HepG2 (cell line): ENCODE results near the gene DUOXA1. TPM values are rescaled to one million over a fixed set of nuclear protein-coding genes. Genes with fewer than 3 reads are reported as not detected.

ENCODE experiments used
- ATAC-seq: fragments of 200-7000 bp; cut with Tn5 transposase; 3 replicates; pipeline ENCODE4 v1.9.1; 2020; ENCODE audit warnings: mild to moderate bottlenecking, moderate library complexity
- BruUV-seq: library from RNA; stranded (reverse); fragments of 400-500 nt; replicated peaks from 2 replicates; lab custom pipeline; 2021; lab: Mats Ljungman, UMichigan
- CTCF ChIA-PET: fragments of 300-600 bp; formaldehyde crosslinking; extraction: SDS; loops from one replicate; lab custom pipeline; 2021; ENCODE audit warnings: low total read pairs, inconsistent platforms, low intra/inter-chr PET ratio; lab: Yijun Ruan, JAX
- POLR2A ChIA-PET: fragments of 350-600 bp; sonication (Branson Sonifier 250); formaldehyde crosslinking; loops from one replicate; lab custom pipeline; 2020; ENCODE audit warnings: antibody characterized with exemption, inconsistent platforms; lab: Yijun Ruan, JAX
- DNase-seq: peaks from one replicate; pipeline ENCODE4 v3.0.0-alpha.2; 2015; ENCODE audit warnings: low spot score
- FAIRE-seq: peaks from 3 replicates; lab custom pipeline; 2011; peaks lifted over from hg19 to GRCh38; lab: Jason Lieb, UNC
- H2AFZ ChIP-seq: one replicate; pipeline ENCODE4 v1.6.1; 2011; ENCODE audit warnings: low read length, inconsistent platforms
- H3K27ac ChIP-seq: fragments of 300-600 bp; 3 replicates; pipeline ENCODE4 v1.8.0; 2011; ENCODE audit warnings: mixed run types, mild to moderate bottlenecking, mixed read lengths, low read length, inconsistent platforms; ENCODE audit not compliant: insufficient read depth; ENCODE audit errors: extremely low read length
- H3K27me3 ChIP-seq, 2 experiments: fragments of 200-600 bp in 1 of 2; 2 replicates in 1 of 2; 3 replicates in 1 of 2; pipeline versions ENCODE4 v1.6.0 to v1.8.0; 2011; ENCODE audit warnings: low read length in 2 of 2, mild to moderate bottlenecking in 2 of 2, moderate library complexity in 2 of 2, inconsistent platforms in 1 of 2; ENCODE audit not compliant: insufficient read depth in 2 of 2, control insufficient read depth in 1 of 2
- H3K36me3 ChIP-seq, 2 experiments: fragments of 200-600 bp in 1 of 2; replicated peaks in 1 of 2; 2 replicates in 1 of 2; 3 replicates in 1 of 2; pipeline versions ENCODE4 v1.5.1 to v1.8.0; 2011; ENCODE audit warnings: low read length in 2 of 2, inconsistent platforms in 1 of 2; ENCODE audit not compliant: insufficient read depth in 2 of 2, control insufficient read depth in 1 of 2
- H3K4me1 ChIP-seq: 2 replicates; pipeline ENCODE4 v1.5.1; 2012; ENCODE audit warnings: low read length, inconsistent platforms; ENCODE audit not compliant: insufficient read depth
- H3K4me2 ChIP-seq: 2 replicates; pipeline ENCODE4 v1.6.0; 2011; ENCODE audit warnings: low read depth, low read length, inconsistent platforms
- H3K4me3 ChIP-seq, 3 experiments: fragments of 200-600 bp in 1 of 3; sonication (generic), shearing (Covaris generic) in 1 of 3; replicated peaks in 1 of 3; 2 replicates each; pipeline ENCODE4 v1.5.1; 2011 to 2016; ENCODE audit warnings: low read length in 3 of 3, inconsistent platforms in 2 of 3, low read depth in 2 of 3, mild to moderate bottlenecking in 2 of 3, control low read depth in 1 of 3, mixed read lengths in 1 of 3; ENCODE audit not compliant: insufficient read depth in 1 of 3
- H3K79me2 ChIP-seq: one replicate; pipeline ENCODE4 v1.6.1; 2011; ENCODE audit warnings: low read length, inconsistent platforms; ENCODE audit not compliant: insufficient read depth
- H3K9ac ChIP-seq: 2 replicates; pipeline ENCODE4 v1.6.0; 2011; ENCODE audit warnings: mild to moderate bottlenecking, low read depth, low read length, inconsistent platforms; ENCODE audit not compliant: insufficient read depth
- H3K9me3 ChIP-seq: 2 replicates; pipeline ENCODE4 v1.5.1; 2012; ENCODE audit warnings: mild to moderate bottlenecking, low read length
- H4K20me1 ChIP-seq: 2 replicates; pipeline ENCODE4 v1.6.0; 2011; ENCODE audit warnings: inconsistent platforms, mild to moderate bottlenecking, low read length, moderate library complexity; ENCODE audit not compliant: insufficient read depth
- AHR ChIP-seq: IDR thresholded peaks from 2 replicates; pipeline ENCODE4 v1.6.1; 2018; ENCODE audit warnings: missing genetic modification reagents, missing compliant biosample characterization
- DNMT3B ChIP-seq: conservative IDR thresholded peaks from 2 replicates; pipeline ENCODE4 v1.6.1; 2016; ENCODE audit warnings: missing biosample characterization, control low read depth
- GATAD1 ChIP-seq: IDR thresholded peaks from 2 replicates; pipeline ENCODE4 v1.6.1; 2016; ENCODE audit warnings: missing genetic modification reagents, missing compliant biosample characterization
- HNRNPUL1 ChIP-seq: fragments of 200-400 bp; formaldehyde crosslinking; IDR thresholded peaks from 2 replicates; pipeline ENCODE4 v1.6.1; 2017; ENCODE audit warnings: low read depth, mild to moderate bottlenecking, low read length, moderate library complexity
- KDM2A ChIP-seq: sonication (generic); formaldehyde crosslinking; IDR thresholded peaks from 2 replicates; pipeline ENCODE4 v1.4.0; 2020; ENCODE audit warnings: low read depth, missing genetic modification reagents, borderline replicate concordance
- MED8 ChIP-seq: sonication (generic); formaldehyde crosslinking; IDR thresholded peaks from 2 replicates; pipeline ENCODE4 v1.8.1; 2023; ENCODE audit warnings: mild to moderate bottlenecking, missing genetic modification reagents; ENCODE audit not compliant: insufficient replicate concordance
- MTF2 ChIP-seq: sonication (generic); formaldehyde crosslinking; IDR thresholded peaks from 2 replicates; pipeline ENCODE4 v1.5.0; 2020; ENCODE audit warnings: missing genetic modification reagents, borderline replicate concordance
- NCOA1 ChIP-seq: sonication (generic); formaldehyde crosslinking; IDR thresholded peaks from 2 replicates; pipeline ENCODE4 v1.9.0; 2021; ENCODE audit warnings: missing genetic modification reagents
- NR1H2 ChIP-seq: sonication (generic); formaldehyde crosslinking; IDR thresholded peaks from 2 replicates; pipeline ENCODE4 v1.8.1; 2022; ENCODE audit warnings: low read depth, missing genetic modification reagents, borderline replicate concordance
- NRL ChIP-seq: sonication (generic); formaldehyde crosslinking; IDR thresholded peaks from 2 replicates; pipeline ENCODE4 v1.5.0; 2020; ENCODE audit warnings: missing genetic modification reagents, mild to moderate bottlenecking, moderate library complexity, borderline replicate concordance
- RFX3 ChIP-seq: IDR thresholded peaks from 2 replicates; pipeline ENCODE4 v1.6.1; 2016; ENCODE audit warnings: missing biosample characterization, missing genetic modification reagents
- TOE1 ChIP-seq: sonication (generic); formaldehyde crosslinking; IDR thresholded peaks from 2 replicates; pipeline ENCODE4 v1.4.0; 2020; ENCODE audit warnings: mild to moderate bottlenecking, missing genetic modification reagents
- WGBS: methylation state at CpG from one replicate; pipeline ENCODE4 v1.1.6; 2017; ENCODE audit warnings: low lambda C conversion rate; 5-methylcytosine and 5-hydroxymethylcytosine counted together
- in situ Hi-C: cut with HindIII; loops from 2 replicates; pipeline ENCODE4 v1.10.0; 2017; ENCODE audit warnings: low pct_unique_long_range_greater_than_20kb; ENCODE audit not compliant: extremely low pct_ligation_motif_present
- intact Hi-C: fragments of 100-400 bp; cut with micrococcal nuclease; formaldehyde crosslinking; loops from one replicate; pipeline ENCODE4 v1.10.0; 2022; ENCODE audit not compliant: unreplicated experiment
- polyA plus RNA-seq, 8 experiments: library from polyadenylated mRNA; depleted of rRNA in 3 of 8; stranded (reverse) in 7 of 8; unstranded in 1 of 8; fragments of >200 nt; fragmentation: Illumina TruSeq in 4 of 8; extraction: Trizol in 4 of 8; gene quantifications; 2 replicates each; pipeline versions ENCODE4 v1.2.1 to v1.2.3, GENCODE V29; 2011 to 2016; ENCODE audit warnings: low read depth in 4 of 8, missing spikeins in 1 of 8, mixed read lengths in 1 of 8; ENCODE audit not compliant: insufficient read depth in 1 of 8
- total RNA-seq, 5 experiments: library from RNA; depleted of rRNA; stranded (reverse); fragments of >200 nt; fragmentation: Illumina TruSeq; extraction: Trizol; gene quantifications; 2 replicates each; pipeline ENCODE4 v1.2.3, GENCODE V29; 2016; ENCODE audit warnings: low read depth in 1 of 5
- TF ChIP-seq, protein P1 (sequence below): sonication (generic); formaldehyde crosslinking; IDR thresholded peaks from 2 replicates; pipeline ENCODE4 v1.4.0; 2020; ENCODE audit warnings: missing genetic modification reagents
- TF ChIP-seq, protein P2 (sequence below): sonication (generic); formaldehyde crosslinking; IDR thresholded peaks from 2 replicates; pipeline ENCODE4 v1.4.0; 2020; ENCODE audit warnings: mild to moderate bottlenecking, missing genetic modification reagents
- TF ChIP-seq, protein P3 (sequence below): sonication (generic); formaldehyde crosslinking; IDR thresholded peaks from 2 replicates; pipeline ENCODE4 v1.5.0; 2020; ENCODE audit warnings: missing genetic modification reagents

The DUOXA1 gene
- total and polyA plus RNA-seq, 2 of the 13 experiments (the other 11 are each of a cell fraction or from before 2014, with no cell fraction given) = not detected

DNA sequence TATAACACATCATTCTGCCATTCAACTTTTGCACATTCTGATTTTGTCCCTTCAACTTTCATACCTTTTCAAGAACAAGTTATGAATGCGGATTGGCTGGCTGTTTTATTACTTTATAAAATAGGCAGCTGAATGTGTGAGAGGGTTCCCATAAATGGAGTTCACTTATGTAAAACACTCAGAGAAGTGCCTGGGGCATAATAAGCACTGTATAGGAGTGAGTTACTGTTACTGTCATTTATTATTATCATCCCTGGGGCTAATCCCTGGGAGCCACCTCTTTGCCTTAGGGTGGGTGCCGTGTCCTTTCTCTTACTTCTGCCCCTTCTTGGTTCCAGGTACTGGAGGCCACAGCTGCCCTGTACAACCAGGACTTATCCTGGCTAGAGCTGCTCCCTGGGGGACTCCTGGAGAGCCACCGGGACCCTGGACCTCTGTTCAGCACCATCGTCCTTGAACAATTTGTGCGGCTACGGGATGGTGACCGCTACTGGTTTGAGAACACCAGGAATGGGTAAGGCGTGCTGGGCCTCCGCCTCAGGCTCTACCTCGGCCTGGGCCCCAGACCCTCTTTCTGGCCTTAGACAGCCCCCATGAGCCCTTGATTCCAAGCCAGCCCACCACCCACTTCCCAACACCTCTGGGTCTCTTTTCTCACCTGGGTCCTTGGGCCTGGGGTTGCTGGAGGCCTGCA is 11.0 kb upstream of the DUOXA1 start (continued):
- no peak for TF ChIP-seq RFX3

DNA sequence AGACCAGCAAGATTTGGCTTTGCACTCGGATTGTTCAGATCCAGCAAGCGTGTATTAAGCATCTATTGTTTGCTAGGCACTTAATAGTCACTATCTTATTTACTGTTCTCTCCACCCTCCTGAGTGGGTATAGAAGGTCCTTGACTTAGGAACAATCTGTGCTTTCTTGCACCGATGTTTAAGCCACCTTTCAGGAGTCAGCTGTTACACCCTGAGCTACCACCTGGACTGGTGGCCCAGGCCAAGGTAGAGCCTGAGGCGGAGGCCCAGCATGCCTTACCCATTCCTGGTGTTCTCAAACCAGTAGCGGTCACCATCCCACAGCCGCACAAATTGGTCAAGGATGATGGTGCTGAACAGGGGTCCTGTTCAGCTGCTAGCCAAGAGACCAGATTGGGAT is 10.1 kb upstream of the DUOXA1 start:
- intact Hi-C loops (no loop called here), in situ Hi-C loops (no loop called here)
- H3K79me2 ChIP-seq = no peaks in the 10 kb centered on the region
- no peak overlapping the region for H3K4me3 ChIP-seq
- H3K27me3 ChIP-seq = peaks cover 2 to 16% of the 10 kb centered on the region in 2 experiments; a peak in 3 of 5 replicates
- ChIA-PET POLR2A (no interaction called here), CTCF (no interaction called here)
- H3K36me3 ChIP-seq = no peaks in the 10 kb centered on the region
- BruUV-seq = no TSS peak
- H3K4me1 ChIP-seq = no peaks in the 10 kb centered on the region
- no peak for DNase-seq
- ATAC-seq = no peak
- no peak for TF ChIP-seq MED8 (CRISPR knock-in tag)
- TF ChIP-seq NRL = no peak
- TF ChIP-seq HNRNPUL1 = no peak
- TF ChIP-seq, protein P1, sequence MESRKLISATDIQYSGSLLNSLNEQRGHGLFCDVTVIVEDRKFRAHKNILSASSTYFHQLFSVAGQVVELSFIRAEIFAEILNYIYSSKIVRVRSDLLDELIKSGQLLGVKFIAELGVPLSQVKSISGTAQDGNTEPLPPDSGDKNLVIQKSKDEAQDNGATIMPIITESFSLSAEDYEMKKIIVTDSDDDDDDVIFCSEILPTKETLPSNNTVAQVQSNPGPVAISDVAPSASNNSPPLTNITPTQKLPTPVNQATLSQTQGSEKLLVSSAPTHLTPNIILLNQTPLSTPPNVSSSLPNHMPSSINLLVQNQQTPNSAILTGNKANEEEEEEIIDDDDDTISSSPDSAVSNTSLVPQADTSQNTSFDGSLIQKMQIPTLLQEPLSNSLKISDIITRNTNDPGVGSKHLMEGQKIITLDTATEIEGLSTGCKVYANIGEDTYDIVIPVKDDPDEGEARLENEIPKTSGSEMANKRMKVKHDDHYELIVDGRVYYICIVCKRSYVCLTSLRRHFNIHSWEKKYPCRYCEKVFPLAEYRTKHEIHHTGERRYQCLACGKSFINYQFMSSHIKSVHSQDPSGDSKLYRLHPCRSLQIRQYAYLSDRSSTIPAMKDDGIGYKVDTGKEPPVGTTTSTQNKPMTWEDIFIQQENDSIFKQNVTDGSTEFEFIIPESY (CRISPR knock-in tag) = no peak
- no peak for TF ChIP-seq DNMT3B (CRISPR knock-in tag)
- no peak for TF ChIP-seq TOE1 (CRISPR knock-in tag)
- TF ChIP-seq AHR (CRISPR knock-in tag) = no peak
- TF ChIP-seq MTF2 = no peak
- TF ChIP-seq NR1H2 = no peak
- no peak for TF ChIP-seq NCOA1 (CRISPR knock-in tag)
- TF ChIP-seq, protein P2, sequence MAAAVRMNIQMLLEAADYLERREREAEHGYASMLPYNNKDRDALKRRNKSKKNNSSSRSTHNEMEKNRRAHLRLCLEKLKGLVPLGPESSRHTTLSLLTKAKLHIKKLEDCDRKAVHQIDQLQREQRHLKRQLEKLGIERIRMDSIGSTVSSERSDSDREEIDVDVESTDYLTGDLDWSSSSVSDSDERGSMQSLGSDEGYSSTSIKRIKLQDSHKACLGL = no peak
- no peak for TF ChIP-seq KDM2A (CRISPR knock-in tag)
- TF ChIP-seq, protein P3, sequence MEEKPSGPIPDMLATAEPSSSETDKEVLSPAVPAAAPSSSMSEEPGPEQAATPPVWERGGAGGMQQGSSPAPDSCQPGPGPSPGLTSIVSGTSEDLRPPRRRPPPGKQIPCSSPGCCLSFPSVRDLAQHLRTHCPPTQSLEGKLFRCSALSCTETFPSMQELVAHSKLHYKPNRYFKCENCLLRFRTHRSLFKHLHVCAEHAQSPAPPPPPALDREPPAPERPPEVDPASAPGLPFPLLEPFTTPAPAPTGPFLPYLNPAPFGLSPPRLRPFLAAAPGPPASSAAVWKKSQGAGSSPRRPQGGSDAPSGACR = no peak
- no peak for TF ChIP-seq GATAD1 (CRISPR knock-in tag)
- 35% methylated on average over 6 of the region's 6 CpGs for WGBS
- no peak overlapping the region for H3K27ac ChIP-seq
- H2AFZ ChIP-seq = no peak overlapping the region
- H4K20me1 ChIP-seq = no peaks in the 10 kb centered on the region
- no peaks in the 10 kb centered on the region for H3K9me3 ChIP-seq
- no peak overlapping the region for H3K9ac ChIP-seq
- FAIRE-seq = no peak
- no peak overlapping the region for H3K4me2 ChIP-seq
